IMR-90 (cell line): ENCODE data around the gene CDK2AP2. TPM values are rescaled to one million over a fixed set of nuclear protein-coding genes. Genes with fewer than 3 reads are reported as not detected.

Experiments used
- ATAC-seq: fragments of 200-7000 bp; cut with Tn5 transposase; 2 replicates; pipeline ENCODE4 v1.9.1; 2020; ENCODE audit warnings: low read depth, mild to moderate bottlenecking, moderate library complexity
- BruUV-seq: library from RNA; stranded (reverse); fragments of 400-500 nt; replicated peaks from 2 replicates; lab custom pipeline; 2021; lab: Mats Ljungman, UMichigan
- CTCF ChIA-PET: fragments of 300-600 bp; formaldehyde crosslinking; extraction: SDS; loops from one replicate; lab custom pipeline; 2021; ENCODE audit warnings: antibody characterized with exemption; lab: Yijun Ruan, JAX
- POLR2A ChIA-PET: fragments of 300-600 bp; sonication (Branson Sonifier 250); formaldehyde crosslinking; loops from one replicate; lab custom pipeline; 2022; ENCODE audit warnings: antibody characterized with exemption; ENCODE audit not compliant: unreplicated experiment; lab: Charles Lee
- DNase-seq: peaks from one replicate; pipeline ENCODE4 v3.0.0; 2013
- H2AFZ ChIP-seq: replicated peaks from 2 replicates; pipeline ENCODE3; 2013; ENCODE audit warnings: low read length, mild to moderate bottlenecking; ENCODE audit not compliant: poor library complexity
- H2AK5ac ChIP-seq: 2 replicates; pipeline ENCODE4 v1.6.1; 2013; ENCODE audit warnings: low read depth, low read length, inconsistent platforms
- H2AK9ac ChIP-seq: replicated peaks from 2 replicates; pipeline ENCODE3; 2013; ENCODE audit warnings: mild to moderate bottlenecking, low read depth, low read length, moderate library complexity; ENCODE audit not compliant: poor library complexity
- H2BK120ac ChIP-seq: 2 replicates; pipeline ENCODE4 v1.6.1; 2013; ENCODE audit warnings: low read depth, low read length, inconsistent platforms
- H2BK15ac ChIP-seq: 3 replicates; pipeline ENCODE4 v1.6.1; 2013; ENCODE audit warnings: low read depth, low read length, inconsistent platforms
- H2BK20ac ChIP-seq: 2 replicates; pipeline ENCODE4 v1.6.1; 2013; ENCODE audit warnings: low read depth, mild to moderate bottlenecking, inconsistent platforms, low read length, moderate library complexity
- H2BK5ac ChIP-seq: 2 replicates; pipeline ENCODE4 v1.6.1; 2013; ENCODE audit warnings: mild to moderate bottlenecking, low read depth, low read length, inconsistent platforms; ENCODE audit not compliant: poor library complexity, severe bottlenecking
- H3K14ac ChIP-seq: replicated peaks from 2 replicates; pipeline ENCODE4 v1.6.1; 2013; ENCODE audit warnings: low read depth, low read length, inconsistent platforms
- H3K18ac ChIP-seq: 2 replicates; pipeline ENCODE4 v1.6.1; 2013; ENCODE audit warnings: low read depth, low read length, control low read depth
- H3K23ac ChIP-seq: 2 replicates; pipeline ENCODE4 v1.6.1; 2013; ENCODE audit warnings: low read depth, low read length, inconsistent platforms
- H3K27ac ChIP-seq: 2 replicates; pipeline ENCODE4 v1.5.1; 2013; ENCODE audit warnings: mild to moderate bottlenecking, control low read depth, low read length; ENCODE audit not compliant: insufficient read depth
- H3K27me3 ChIP-seq: 2 replicates; pipeline ENCODE4 v1.6.1; 2013; ENCODE audit warnings: low read length; ENCODE audit not compliant: control insufficient read depth, insufficient read depth
- H3K36me3 ChIP-seq: 2 replicates; pipeline ENCODE4 v1.6.1; 2013; ENCODE audit warnings: low read length, mixed read lengths; ENCODE audit not compliant: control insufficient read depth, insufficient read depth
- H3K4ac ChIP-seq: 2 replicates; pipeline ENCODE4 v1.6.1; 2013; ENCODE audit warnings: low read depth, low read length, inconsistent platforms
- H3K4me1 ChIP-seq: 2 replicates; pipeline ENCODE4 v1.6.1; 2013; ENCODE audit warnings: low read length, mixed read lengths; ENCODE audit not compliant: control insufficient read depth, insufficient read depth
- H3K4me2 ChIP-seq: 2 replicates; pipeline ENCODE4 v1.6.1; 2013; ENCODE audit warnings: low read depth, mild to moderate bottlenecking, control low read depth, low read length, moderate library complexity
- H3K4me3 ChIP-seq: 2 replicates; pipeline ENCODE4 v1.5.1; 2013; ENCODE audit warnings: low read depth, mild to moderate bottlenecking, control low read depth, low read length, moderate library complexity; ENCODE audit not compliant: insufficient read depth
- H3K56ac ChIP-seq: 2 replicates; pipeline ENCODE4 v1.6.1; 2013; ENCODE audit warnings: low read length, inconsistent platforms; ENCODE audit not compliant: insufficient read depth; ENCODE audit errors: extremely low read depth
- H3K79me1 ChIP-seq, 2 experiments: 2 replicates each; pipeline ENCODE4 v1.6.1; 2013; ENCODE audit warnings: low read length in 2 of 2, inconsistent platforms in 1 of 2, low read depth in 1 of 2
- H3K9ac ChIP-seq: 2 replicates; pipeline ENCODE4 v1.6.1; 2013; ENCODE audit warnings: low read depth, low read length, control low read depth
- H3K9me1 ChIP-seq: 2 replicates; pipeline ENCODE4 v1.6.1; 2013; ENCODE audit warnings: low read length, inconsistent platforms; ENCODE audit not compliant: insufficient read depth
- H3K9me3 ChIP-seq: 2 replicates; pipeline ENCODE4 v1.6.1; 2013; ENCODE audit warnings: low read length; ENCODE audit not compliant: control insufficient read depth, insufficient read depth
- H4K20me1 ChIP-seq: 2 replicates; pipeline ENCODE4 v1.6.1; 2013; ENCODE audit warnings: low read length, inconsistent platforms; ENCODE audit not compliant: insufficient read depth
- H4K5ac ChIP-seq: 2 replicates; pipeline ENCODE4 v1.6.1; 2013; ENCODE audit warnings: mild to moderate bottlenecking, low read depth, low read length, control low read depth
- H4K8ac ChIP-seq, 2 experiments: 2 replicates each; pipeline ENCODE4 v1.6.1; 2013; ENCODE audit warnings: low read depth in 2 of 2, low read length in 2 of 2, control low read depth in 1 of 2, inconsistent platforms in 1 of 2
- H4K91ac ChIP-seq: 2 replicates; pipeline ENCODE4 v1.6.1; 2013; ENCODE audit warnings: low read depth, low read length, inconsistent platforms; ENCODE audit not compliant: insufficient read depth
- BHLHE40 ChIP-seq: fragments of 150-350 bp; IDR thresholded peaks from 2 replicates; pipeline ENCODE4 v1.6.1; 2016; ENCODE audit warnings: mild to moderate bottlenecking, low read depth, low read length
- CTCF ChIP-seq: conservative IDR thresholded peaks from 2 replicates; pipeline ENCODE4 v1.5.1; 2012; ENCODE audit warnings: mild to moderate bottlenecking, low read depth, low read length, improper control_type of control experiment
- MAZ ChIP-seq: IDR thresholded peaks from 2 replicates; pipeline ENCODE4 v1.6.1; 2012; ENCODE audit warnings: low read depth, mild to moderate bottlenecking, low read length, improper control_type of control experiment, moderate library complexity, borderline replicate concordance
- MXI1 ChIP-seq: IDR thresholded peaks from 2 replicates; pipeline ENCODE4 v1.6.1; 2012; ENCODE audit warnings: low read depth, mild to moderate bottlenecking, low read length, moderate library complexity, borderline replicate concordance
- NFE2L2 ChIP-seq: fragments of 150-350 bp; IDR thresholded peaks from 2 replicates; pipeline ENCODE4 v1.6.1; 2016; ENCODE audit warnings: low read depth, mild to moderate bottlenecking, low read length
- RFX5 ChIP-seq: IDR thresholded peaks from 2 replicates; pipeline ENCODE4 v1.8.0; 2012; ENCODE audit warnings: low read depth, mild to moderate bottlenecking, low read length, moderate library complexity
- SMC3 ChIP-seq: fragments of 150-350 bp; IDR thresholded peaks from 2 replicates; pipeline ENCODE4 v1.6.1; 2016; ENCODE audit warnings: low read depth, mild to moderate bottlenecking, antibody characterized with exemption, low read length, moderate library complexity
- WGBS, 2 experiments: methylation state at CpG; one replicate each; pipeline versions ENCODE4 v1.1.5 to v1.1.7; 2013; ENCODE audit warnings: missing lambda C conversion rate in 2 of 2; ENCODE audit not compliant: insufficient read length in 1 of 2; ENCODE audit errors: extremely low coverage in 2 of 2; 5-methylcytosine and 5-hydroxymethylcytosine counted together
- dilution Hi-C: fragments of 300-500 bp; cut with HindIII; formaldehyde crosslinking; loops from one replicate; pipeline ENCODE4 v1.14.3; 2018; ENCODE audit warnings: low sequenced_read_pairs; ENCODE audit not compliant: unreplicated experiment
- in situ Hi-C: fragments of 300-500 bp; cut with MboI; formaldehyde crosslinking; loops from 3 replicates; pipeline ENCODE4 v1.14.3; 2019; ENCODE audit warnings: low sequenced_read_pairs, inconsistent platforms, mixed read lengths
- intact Hi-C: fragments of 100-400 bp; cut with micrococcal nuclease; formaldehyde crosslinking; loops from 2 replicates; pipeline ENCODE4 v1.10.0; 2022
- polyA plus RNA-seq, 3 experiments: library from polyadenylated mRNA; depleted of rRNA; stranded (reverse); fragments of >200 nt; gene quantifications; 2 replicates each; pipeline ENCODE4 v1.2.3, GENCODE V29; 2012; ENCODE audit warnings: low replicate concordance in 1 of 3
- total RNA-seq: library from RNA; depleted of rRNA; stranded (reverse); fragments of >200 nt; gene quantifications from 2 replicates; pipeline ENCODE4 v1.2.3, GENCODE V29; 2012
- TF ChIP-seq, protein P1 (sequence below): fragments of 150-350 bp; IDR thresholded peaks from 2 replicates; pipeline ENCODE4 v1.6.1; 2017; ENCODE audit warnings: mild to moderate bottlenecking, antibody characterized with exemption, low read length, low read depth

The CDK2AP2 gene
- total and polyA plus RNA-seq, 2 of the 4 experiments (the other 2 are of a cell fraction): 8.1 to 44.7 TPM

- DNase-seq (no peak), ATAC-seq (no peak)
- dilution Hi-C loops: no loop called here
- H2BK120ac ChIP-seq: no peak overlapping the region
- H3K4me1 ChIP-seq: peaks cover 5% of the 10 kb centered on the region
- no peak overlapping the region for H4K5ac ChIP-seq
- peaks cover 4 to 29% of the 10 kb centered on the region in 2 experiments; a peak in 3 of 4 replicates for H3K79me1 ChIP-seq
- intact Hi-C loops: no loop called here
- no peak overlapping the region for H3K4ac ChIP-seq
- no peak overlapping the region for H3K23ac ChIP-seq
- H4K20me1 ChIP-seq: no peaks in the 10 kb centered on the region
- no peak overlapping the region for H3K9ac ChIP-seq
- H2AFZ ChIP-seq: no peak overlapping the region
- in situ Hi-C loops: no loop called here
- H2BK15ac ChIP-seq: no peak overlapping the region
- no peak overlapping the region for H2AK5ac ChIP-seq
- H3K4me3 ChIP-seq: no peak overlapping the region
- no peaks in the 10 kb centered on the region for H3K27me3 ChIP-seq
- no peak overlapping the region for H3K56ac ChIP-seq
- ChIA-PET POLR2A (no interaction called here), CTCF (no interaction called here)
- peaks cover 22% of the 10 kb centered on the region for H3K36me3 ChIP-seq
- H3K9me3 ChIP-seq: no peaks in the 10 kb centered on the region
- H3K9me1 ChIP-seq: peaks cover 4% of the 10 kb centered on the region
- no peak overlapping the region for H4K91ac ChIP-seq
- no TSS peak for BruUV-seq
- H3K18ac ChIP-seq: no peak overlapping the region
- no peak overlapping the region for H2AK9ac ChIP-seq
- no peak overlapping the region for H2BK5ac ChIP-seq
- WGBS, 2 experiments: no CpG with 5 or more reads among the region's 1 CpG
- no peak overlapping the region for H3K14ac ChIP-seq
- no peak overlapping the region for H3K4me2 ChIP-seq
- no peak overlapping the region for H3K27ac ChIP-seq
- H4K8ac ChIP-seq: no peak overlapping the region
- no peak for TF ChIP-seq BHLHE40
- no peak for TF ChIP-seq SMC3
- TF ChIP-seq, protein P1, sequence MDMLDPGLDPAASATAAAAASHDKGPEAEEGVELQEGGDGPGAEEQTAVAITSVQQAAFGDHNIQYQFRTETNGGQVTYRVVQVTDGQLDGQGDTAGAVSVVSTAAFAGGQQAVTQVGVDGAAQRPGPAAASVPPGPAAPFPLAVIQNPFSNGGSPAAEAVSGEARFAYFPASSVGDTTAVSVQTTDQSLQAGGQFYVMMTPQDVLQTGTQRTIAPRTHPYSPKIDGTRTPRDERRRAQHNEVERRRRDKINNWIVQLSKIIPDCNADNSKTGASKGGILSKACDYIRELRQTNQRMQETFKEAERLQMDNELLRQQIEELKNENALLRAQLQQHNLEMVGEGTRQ: no peak
- TF ChIP-seq MXI1: no peak
- TF ChIP-seq NFE2L2: no peak
- TF ChIP-seq CTCF: no peak
- no peak for TF ChIP-seq RFX5
- TF ChIP-seq MAZ: no peak
- H2BK20ac ChIP-seq: no peak overlapping the region
Measured at GRCh38 chr11:67500484-67500821, 7.5 kb downstream of the CDK2AP2 start.
